Measurements from ENCODE around the gene GNGT1. TPM values are rescaled to one million over a fixed set of nuclear protein-coding genes. Genes with fewer than 3 reads are reported as not detected.

GNGT1 gene
- polyA plus RNA-seq (2011; rRNA removed) (not detected in 2 replicates), polyA plus RNA-seq (2017; fragmentation: RNase III; extraction: RNeasy Plus Mini Kit Qiagen cat#74134 plus additional on column Dnase treatment) (not detected in 3 replicates), polyA minus RNA-seq (2011; rRNA and poly(A)+ RNA removed) (not detected in 2 replicates)
- polyA plus RNA-seq (2012; cell fraction: cytosol; rRNA removed): not detected in 2 replicates
- not detected in 2 replicates for polyA plus RNA-seq (2012; cell fraction: nucleus; rRNA removed)

DNA sequence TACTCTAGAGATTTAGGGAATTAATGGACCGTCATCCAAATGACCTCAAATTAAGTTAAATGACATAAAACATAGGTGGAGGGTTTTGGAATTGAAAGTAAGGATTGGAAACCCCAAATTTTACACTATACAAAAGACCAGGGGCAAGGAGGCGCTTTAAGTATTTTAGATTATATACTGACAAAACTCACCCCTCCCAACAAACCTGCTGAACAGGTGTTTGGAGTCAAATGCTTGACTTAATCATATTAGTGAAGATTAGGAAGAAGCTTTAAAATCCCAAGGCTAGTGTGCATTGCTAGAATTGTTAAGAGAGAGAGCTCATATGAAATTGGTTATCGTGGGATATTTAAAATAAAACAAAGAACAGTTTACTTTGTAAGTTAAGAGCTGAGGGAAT, at the start of gene GNGT1:
TSS of gene GNGT1 (plus strand) at position 301 of the 400 bp plus-strand sequence. CDS start 180 bp downstream, outside the sequence.
- Histone ChIP-seq H3K27ac (peak within 1 kb of the TSS; percentile 3 to 57; a peak in 4 of 6 replicates), H3K4me3 (no peak within 1 kb of the TSS), H3K4me1 (peaks cover 41% of the 10 kb centered on the region), H3K9me3 (no peaks in the 10 kb centered on the region), H3K4me2 (peak within 1 kb of the TSS; percentile 33; the same call in 2 of the 3 replicates)
- no peak for ATAC-seq
- DNase-seq (ENCODE audit: low read depth in 1 of 2, low spot score in 1 of 2): no peak
- POLR2A ChIA-PET: no interaction called here
- TF ChIP-seq ZSCAN20 (CRISPR knock-in tag; IDR thresholded peaks at IDR 0.05) (no peak), MAZ (IDR thresholded peaks at IDR 0.05; ENCODE audit: borderline replicate concordance, low read depth, low read length) (no peak), POLR2A (IDR thresholded peaks at IDR 0.05; ENCODE audit: low read length) (no peak), KDM5A (IDR thresholded peaks at IDR 0.05) (no peak)
- WGBS (ENCODE audit: missing lambda C conversion rate): 79% methylated on average over 3 of the region's 3 CpGs
- FAIRE-seq: no peak
- CTCF ChIA-PET: interaction anchor here (1.3 to 2.1 kb wide), 2 partner anchors 10 to 181 kb away, joined by 3 to 6 read pairs; no protein-coding TSS in a partner anchor

DNA sequence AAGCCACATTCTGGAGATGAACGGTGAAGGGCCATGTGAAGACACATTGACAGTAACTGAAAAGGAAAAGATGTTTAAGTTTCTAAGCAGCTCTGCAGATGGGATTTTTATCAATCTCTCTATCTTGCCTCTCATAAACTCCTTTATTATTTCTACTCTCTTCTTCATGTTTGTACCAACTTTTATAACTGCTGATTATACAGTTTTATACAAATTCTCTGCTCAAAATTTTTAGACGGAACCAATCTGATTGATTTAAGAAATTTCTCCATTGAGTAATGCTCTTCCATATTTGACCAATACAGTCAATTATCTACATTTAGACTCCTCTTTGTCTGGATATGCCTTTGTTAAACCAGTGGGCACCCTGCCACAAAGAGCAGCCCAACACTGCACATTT, 47.5 kb upstream of the GNGT1 start:
- DNase-seq (ENCODE audit: low read depth in 1 of 2, low spot score in 1 of 2): no peak
- 91% methylated on average over 2 of the region's 2 CpGs for WGBS (ENCODE audit: missing lambda C conversion rate)
- Histone ChIP-seq H3K4me3 (no peak overlapping the region), H3K27ac (no peak overlapping the region), H3K4me2 (no peak overlapping the region), H3K4me1 (no peaks in the 10 kb centered on the region), H3K9me3 (no peaks in the 10 kb centered on the region)
- ATAC-seq: no peak
- TF ChIP-seq MAFK (IDR thresholded peaks at IDR 0.05; ENCODE audit: partially characterized antibody) (peak; percentile 59), EHF (CRISPR knock-in tag; IDR thresholded peaks at IDR 0.05) (no peak), CHD2 (IDR thresholded peaks at IDR 0.05; ENCODE audit: low read length, partially characterized antibody) (no peak), FOXS1 (CRISPR knock-in tag; IDR thresholded peaks at IDR 0.05) (no peak)
- TF ChIP-seq, protein P1, sequence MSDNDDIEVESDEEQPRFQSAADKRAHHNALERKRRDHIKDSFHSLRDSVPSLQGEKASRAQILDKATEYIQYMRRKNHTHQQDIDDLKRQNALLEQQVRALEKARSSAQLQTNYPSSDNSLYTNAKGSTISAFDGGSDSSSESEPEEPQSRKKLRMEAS (IDR thresholded peaks at IDR 0.05): no peak
- TF ChIP-seq, protein P2, sequence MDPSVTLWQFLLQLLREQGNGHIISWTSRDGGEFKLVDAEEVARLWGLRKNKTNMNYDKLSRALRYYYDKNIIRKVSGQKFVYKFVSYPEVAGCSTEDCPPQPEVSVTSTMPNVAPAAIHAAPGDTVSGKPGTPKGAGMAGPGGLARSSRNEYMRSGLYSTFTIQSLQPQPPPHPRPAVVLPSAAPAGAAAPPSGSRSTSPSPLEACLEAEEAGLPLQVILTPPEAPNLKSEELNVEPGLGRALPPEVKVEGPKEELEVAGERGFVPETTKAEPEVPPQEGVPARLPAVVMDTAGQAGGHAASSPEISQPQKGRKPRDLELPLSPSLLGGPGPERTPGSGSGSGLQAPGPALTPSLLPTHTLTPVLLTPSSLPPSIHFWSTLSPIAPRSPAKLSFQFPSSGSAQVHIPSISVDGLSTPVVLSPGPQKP (IDR thresholded peaks at IDR 0.05; ENCODE audit: low read depth, low read length): no peak
- FAIRE-seq: no peak
- POLR2A ChIA-PET: no interaction called here
- CTCF ChIA-PET: no interaction called here

DNA sequence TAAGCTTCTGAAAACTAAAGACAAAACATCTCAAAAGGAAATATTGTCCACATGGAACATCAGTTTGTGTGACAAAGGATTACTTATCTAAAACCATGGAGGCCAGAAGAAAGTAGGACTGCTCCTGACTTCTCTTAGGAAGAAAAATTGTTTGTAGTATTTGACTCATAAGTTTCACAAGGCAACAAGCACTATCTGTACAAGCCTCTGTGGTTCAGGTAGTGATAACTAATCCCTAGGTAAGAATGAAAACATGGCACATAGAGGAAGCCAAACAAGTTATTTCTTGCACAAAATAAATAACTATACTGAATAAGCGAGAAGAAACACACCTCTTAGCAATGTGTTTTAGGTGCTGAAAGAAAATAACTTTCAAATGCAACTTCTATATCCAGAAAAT, 46.1 kb upstream of the GNGT1 start:
- Histone ChIP-seq H3K4me2 (no peak overlapping the region), H3K9me3 (no peaks in the 10 kb centered on the region), H3K27ac (no peak overlapping the region), H3K4me3 (no peak overlapping the region), H3K4me1 (no peaks in the 10 kb centered on the region)
- no peak for ATAC-seq
- TF ChIP-seq ZSCAN20 (CRISPR knock-in tag; IDR thresholded peaks at IDR 0.05) (no peak), NPAS2 (CRISPR knock-in tag; IDR thresholded peaks at IDR 0.05; ENCODE audit: borderline replicate concordance) (no peak), NFE2L2 (conservative IDR thresholded peaks at IDR 0.05; ENCODE audit: low read length) (no peak), KDM1A (IDR thresholded peaks at IDR 0.05; ENCODE audit: low read depth) (no peak), ESRRA (IDR thresholded peaks at IDR 0.05; ENCODE audit: borderline replicate concordance, low read length) (no peak), HOXA7 (CRISPR knock-in tag; IDR thresholded peaks at IDR 0.05) (no peak)
- TF ChIP-seq, protein P3, sequence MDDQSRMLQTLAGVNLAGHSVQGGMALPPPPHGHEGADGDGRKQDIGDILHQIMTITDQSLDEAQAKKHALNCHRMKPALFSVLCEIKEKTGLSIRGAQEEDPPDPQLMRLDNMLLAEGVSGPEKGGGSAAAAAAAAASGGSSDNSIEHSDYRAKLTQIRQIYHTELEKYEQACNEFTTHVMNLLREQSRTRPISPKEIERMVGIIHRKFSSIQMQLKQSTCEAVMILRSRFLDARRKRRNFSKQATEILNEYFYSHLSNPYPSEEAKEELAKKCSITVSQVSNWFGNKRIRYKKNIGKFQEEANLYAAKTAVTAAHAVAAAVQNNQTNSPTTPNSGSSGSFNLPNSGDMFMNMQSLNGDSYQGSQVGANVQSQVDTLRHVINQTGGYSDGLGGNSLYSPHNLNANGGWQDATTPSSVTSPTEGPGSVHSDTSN (IDR thresholded peaks at IDR 0.05): no peak
- TF ChIP-seq, protein P2 (IDR thresholded peaks at IDR 0.05; ENCODE audit: low read depth, low read length): no peak
- TF ChIP-seq, protein P4, sequence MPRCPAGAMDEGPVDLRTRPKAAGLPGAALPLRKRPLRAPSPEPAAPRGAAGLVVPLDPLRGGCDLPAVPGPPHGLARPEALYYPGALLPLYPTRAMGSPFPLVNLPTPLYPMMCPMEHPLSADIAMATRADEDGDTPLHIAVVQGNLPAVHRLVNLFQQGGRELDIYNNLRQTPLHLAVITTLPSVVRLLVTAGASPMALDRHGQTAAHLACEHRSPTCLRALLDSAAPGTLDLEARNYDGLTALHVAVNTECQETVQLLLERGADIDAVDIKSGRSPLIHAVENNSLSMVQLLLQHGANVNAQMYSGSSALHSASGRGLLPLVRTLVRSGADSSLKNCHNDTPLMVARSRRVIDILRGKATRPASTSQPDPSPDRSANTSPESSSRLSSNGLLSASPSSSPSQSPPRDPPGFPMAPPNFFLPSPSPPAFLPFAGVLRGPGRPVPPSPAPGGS (IDR thresholded peaks at IDR 0.05): no peak
- TF ChIP-seq, protein P5, sequence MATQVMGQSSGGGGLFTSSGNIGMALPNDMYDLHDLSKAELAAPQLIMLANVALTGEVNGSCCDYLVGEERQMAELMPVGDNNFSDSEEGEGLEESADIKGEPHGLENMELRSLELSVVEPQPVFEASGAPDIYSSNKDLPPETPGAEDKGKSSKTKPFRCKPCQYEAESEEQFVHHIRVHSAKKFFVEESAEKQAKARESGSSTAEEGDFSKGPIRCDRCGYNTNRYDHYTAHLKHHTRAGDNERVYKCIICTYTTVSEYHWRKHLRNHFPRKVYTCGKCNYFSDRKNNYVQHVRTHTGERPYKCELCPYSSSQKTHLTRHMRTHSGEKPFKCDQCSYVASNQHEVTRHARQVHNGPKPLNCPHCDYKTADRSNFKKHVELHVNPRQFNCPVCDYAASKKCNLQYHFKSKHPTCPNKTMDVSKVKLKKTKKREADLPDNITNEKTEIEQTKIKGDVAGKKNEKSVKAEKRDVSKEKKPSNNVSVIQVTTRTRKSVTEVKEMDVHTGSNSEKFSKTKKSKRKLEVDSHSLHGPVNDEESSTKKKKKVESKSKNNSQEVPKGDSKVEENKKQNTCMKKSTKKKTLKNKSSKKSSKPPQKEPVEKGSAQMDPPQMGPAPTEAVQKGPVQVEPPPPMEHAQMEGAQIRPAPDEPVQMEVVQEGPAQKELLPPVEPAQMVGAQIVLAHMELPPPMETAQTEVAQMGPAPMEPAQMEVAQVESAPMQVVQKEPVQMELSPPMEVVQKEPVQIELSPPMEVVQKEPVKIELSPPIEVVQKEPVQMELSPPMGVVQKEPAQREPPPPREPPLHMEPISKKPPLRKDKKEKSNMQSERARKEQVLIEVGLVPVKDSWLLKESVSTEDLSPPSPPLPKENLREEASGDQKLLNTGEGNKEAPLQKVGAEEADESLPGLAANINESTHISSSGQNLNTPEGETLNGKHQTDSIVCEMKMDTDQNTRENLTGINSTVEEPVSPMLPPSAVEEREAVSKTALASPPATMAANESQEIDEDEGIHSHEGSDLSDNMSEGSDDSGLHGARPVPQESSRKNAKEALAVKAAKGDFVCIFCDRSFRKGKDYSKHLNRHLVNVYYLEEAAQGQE (IDR thresholded peaks at IDR 0.05): no peak
- ChIA-PET CTCF (no interaction called here), POLR2A (no interaction called here)
- WGBS (ENCODE audit: missing lambda C conversion rate): 88% methylated on average over 1 of the region's 1 CpG
- no peak for DNase-seq (ENCODE audit: low read depth in 1 of 2, low spot score in 1 of 2)
- FAIRE-seq: no peak

All from A549 (cell line).